SK-N-SH (cell line): ENCODE data around the gene RNF130.

Experiments
- CTCF ChIP-seq: fragments of 200-600 bp; sonication (generic); IDR thresholded peaks from 2 replicates; pipeline ENCODE4 v1.6.1; 2017; ENCODE audit warnings: antibody characterized with exemption, mild to moderate bottlenecking, moderate library complexity
- RAD21 ChIP-seq: IDR thresholded peaks from 2 replicates; pipeline ENCODE4 v1.6.1; 2012; ENCODE audit warnings: mild to moderate bottlenecking, low read length

GRCh38 chr5:180013678-180014077 lies 57.9 kb downstream of the RNF130 start:
- TF ChIP-seq CTCF (no peak), RAD21 (no peak)
